C4-2B (cell line): ENCODE results near the gene TUBGCP6.
A peak's percentile ranks its signal among the peaks of the same experiment; 100 is the strongest.

Experiments
- H3K27ac ChIP-seq: fragments of 450-650 bp; 2 replicates; pipeline ENCODE4 v1.5.1; 2017
- ZFX ChIP-seq: fragments of 450-650 bp; IDR thresholded peaks from 2 replicates; pipeline ENCODE4 v1.6.1; 2017
- TF ChIP-seq, protein P1 (sequence below): fragments of 450-650 bp; conservative IDR thresholded peaks from 2 replicates; pipeline ENCODE4 v1.5.1; 2017; ENCODE audit warnings: mild to moderate bottlenecking

Gene TUBGCP6

DNA sequence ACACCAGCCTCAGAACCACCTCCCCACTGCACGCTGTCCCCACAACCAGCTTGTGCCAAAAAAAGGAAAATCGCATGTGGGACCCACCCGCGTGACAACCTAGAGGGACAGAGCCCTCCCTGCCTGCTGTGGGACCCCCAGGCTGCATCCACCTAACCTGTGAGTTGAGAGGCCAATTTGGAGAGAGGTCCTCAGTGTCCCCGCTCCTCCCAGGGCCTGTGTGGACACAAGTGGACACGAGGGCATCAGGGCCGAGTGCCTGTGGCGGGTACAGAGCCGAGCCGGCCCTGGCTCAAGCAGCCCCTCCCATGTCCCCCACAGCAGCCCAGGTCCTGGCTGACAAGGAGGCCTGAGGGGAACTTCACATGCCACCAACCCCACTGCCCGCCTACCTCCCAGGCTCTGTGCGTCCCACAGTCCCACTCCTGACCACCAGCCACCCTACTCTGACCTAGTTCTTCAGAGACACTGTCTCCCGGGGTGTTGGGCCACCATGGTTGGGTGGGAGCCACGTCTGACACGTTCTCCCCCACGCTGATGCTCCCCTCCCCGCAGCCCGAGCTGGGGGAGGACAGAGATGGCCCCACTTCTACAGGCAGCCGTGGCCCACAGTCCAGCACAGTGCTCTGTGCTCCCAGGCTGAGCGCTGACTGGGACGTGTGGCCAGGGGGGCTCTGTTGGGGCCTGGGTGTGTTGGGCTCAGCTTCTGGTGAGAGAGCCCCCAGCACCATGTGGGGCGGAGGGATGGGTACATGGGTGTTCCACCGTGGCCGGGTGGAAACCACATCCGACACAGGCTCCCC, 24.8 kb downstream of the TUBGCP6 start:
- H3K27ac ChIP-seq: peak overlapping the region; percentile 58
- TF ChIP-seq ZFX: peak; percentile 29; the same call in 1 of the 2 replicates
- TF ChIP-seq, protein P1, sequence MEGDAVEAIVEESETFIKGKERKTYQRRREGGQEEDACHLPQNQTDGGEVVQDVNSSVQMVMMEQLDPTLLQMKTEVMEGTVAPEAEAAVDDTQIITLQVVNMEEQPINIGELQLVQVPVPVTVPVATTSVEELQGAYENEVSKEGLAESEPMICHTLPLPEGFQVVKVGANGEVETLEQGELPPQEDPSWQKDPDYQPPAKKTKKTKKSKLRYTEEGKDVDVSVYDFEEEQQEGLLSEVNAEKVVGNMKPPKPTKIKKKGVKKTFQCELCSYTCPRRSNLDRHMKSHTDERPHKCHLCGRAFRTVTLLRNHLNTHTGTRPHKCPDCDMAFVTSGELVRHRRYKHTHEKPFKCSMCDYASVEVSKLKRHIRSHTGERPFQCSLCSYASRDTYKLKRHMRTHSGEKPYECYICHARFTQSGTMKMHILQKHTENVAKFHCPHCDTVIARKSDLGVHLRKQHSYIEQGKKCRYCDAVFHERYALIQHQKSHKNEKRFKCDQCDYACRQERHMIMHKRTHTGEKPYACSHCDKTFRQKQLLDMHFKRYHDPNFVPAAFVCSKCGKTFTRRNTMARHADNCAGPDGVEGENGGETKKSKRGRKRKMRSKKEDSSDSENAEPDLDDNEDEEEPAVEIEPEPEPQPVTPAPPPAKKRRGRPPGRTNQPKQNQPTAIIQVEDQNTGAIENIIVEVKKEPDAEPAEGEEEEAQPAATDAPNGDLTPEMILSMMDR: no peak

- peak overlapping the region; percentile 58 for H3K27ac ChIP-seq
- no peak for TF ChIP-seq ZFX
- TF ChIP-seq, protein P1: no peak
Observed at GRCh38 chr22:50218996-50219727, 25.7 kb downstream of the TUBGCP6 start.

GRCh38 chr22:50218153-50218995, 26.4 kb downstream of the TUBGCP6 start:
- H3K27ac ChIP-seq: peak overlapping the region; percentile 58
- no peak for TF ChIP-seq ZFX
- TF ChIP-seq, protein P1: no peak

GRCh38 chr22:50217543-50218152, 27.2 kb downstream of the TUBGCP6 start:
- peak overlapping the region; percentile 58 for H3K27ac ChIP-seq
- TF ChIP-seq ZFX: no peak
- TF ChIP-seq, protein P1: no peak

DNA sequence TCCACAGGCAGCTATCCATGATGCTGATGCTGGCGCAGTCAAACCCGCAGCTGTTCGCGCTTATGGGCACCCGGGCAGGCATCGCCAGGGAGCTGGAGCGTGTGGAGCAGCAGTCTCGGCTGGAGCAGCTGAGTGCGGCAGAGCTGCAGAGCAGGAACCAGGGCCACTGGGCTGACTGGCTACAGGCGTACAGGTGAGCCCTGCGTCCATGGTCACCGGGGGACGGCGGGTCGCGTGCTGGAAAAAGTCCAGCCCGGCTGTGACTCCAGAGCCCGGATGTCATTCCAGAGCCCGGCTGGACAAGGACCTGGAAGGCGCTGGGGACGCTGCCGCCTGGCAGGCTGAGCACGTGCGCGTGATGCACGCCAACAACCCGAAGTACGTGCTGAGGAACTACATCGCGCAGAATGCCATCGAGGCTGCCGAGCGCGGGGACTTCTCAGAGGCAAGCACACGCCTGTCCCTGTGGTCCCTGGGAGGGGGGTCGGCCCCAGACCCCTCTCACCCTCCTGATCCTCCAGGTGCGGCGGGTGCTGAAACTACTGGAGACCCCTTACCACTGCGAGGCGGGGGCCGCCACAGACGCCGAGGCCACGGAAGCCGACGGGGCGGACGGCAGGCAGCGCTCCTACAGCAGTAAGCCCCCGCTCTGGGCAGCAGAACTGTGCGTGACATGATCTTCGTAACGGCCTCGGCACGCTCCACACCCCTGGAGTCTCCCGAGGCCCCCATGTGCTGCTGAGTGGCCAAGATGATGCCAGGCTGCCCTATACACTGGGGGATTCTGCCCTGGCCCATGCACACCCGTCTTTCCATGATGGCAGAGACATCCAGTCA, 27.9 kb downstream of the TUBGCP6 start:
- H3K27ac ChIP-seq: no peak overlapping the region
- no peak for TF ChIP-seq ZFX
- TF ChIP-seq, protein P1: no peak

GRCh38 chr22:50216055-50216683, 28.7 kb downstream of the TUBGCP6 start:
- no peak overlapping the region for H3K27ac ChIP-seq
- no peak for TF ChIP-seq ZFX
